ENCODE data around the gene ABL1. TPM values are rescaled to one million over a fixed set of nuclear protein-coding genes. Genes with fewer than 3 reads are reported as not detected.
"Not testable (repeated sequence)": the region's sequence is repeated elsewhere in the genome, so short reads cannot be mapped to it uniquely, and the experiment has no call there.

The ABL1 gene
- total RNA-seq, 2 experiments from 2014 or later: 30.2 to 33.0 TPM

DNA sequence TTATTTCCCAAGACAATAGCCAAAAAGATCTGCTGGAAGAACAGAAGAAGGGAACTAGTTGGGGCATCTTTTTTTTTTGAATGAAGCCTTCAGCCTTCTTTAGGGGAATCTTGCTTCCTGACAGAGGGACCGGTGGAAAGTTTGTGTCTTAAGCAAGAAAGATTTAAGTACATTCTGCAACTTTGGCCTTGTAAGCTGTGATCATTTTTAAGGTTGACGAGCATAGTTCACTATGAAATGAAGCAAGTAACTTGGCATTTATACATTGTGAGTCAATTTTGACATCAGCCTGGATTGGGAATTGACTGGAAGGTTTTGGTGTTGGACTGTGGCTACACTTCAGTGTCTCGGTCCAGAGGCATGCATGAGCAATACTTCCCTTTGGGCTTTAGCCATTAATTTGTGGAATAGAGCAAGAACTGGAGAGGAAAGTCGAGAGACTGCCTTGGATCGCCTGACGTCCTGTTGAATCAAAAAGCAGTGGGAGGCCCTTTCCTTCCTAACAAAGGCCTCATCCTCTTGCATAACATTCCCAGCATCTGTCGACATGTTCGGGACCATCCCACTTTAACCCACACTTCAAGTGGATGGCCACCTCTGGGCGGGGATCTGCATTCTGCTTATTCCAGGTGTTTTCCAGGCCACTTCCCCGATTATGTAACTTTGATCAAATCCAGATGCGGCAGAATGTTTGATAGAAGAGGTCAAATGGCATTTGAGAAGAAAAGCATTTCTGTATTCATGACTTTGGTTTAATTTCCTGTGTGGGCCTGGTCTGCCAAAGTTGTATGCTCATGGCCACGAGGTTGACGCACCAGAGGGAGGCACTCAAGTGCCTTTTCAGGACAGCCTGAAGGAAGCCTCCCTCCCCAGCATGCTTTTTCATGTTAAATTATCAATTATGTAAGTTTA lies 12.5 kb downstream of the ABL1 start:
- CTCF ChIA-PET: interaction anchor here (0.7 to 1.6 kb wide), 3 partner anchors 11 to 19 kb away, joined by 3 read pairs; no protein-coding TSS in a partner anchor
- POLR2A ChIA-PET: no interaction called here
- ATAC-seq (no peak), DNase-seq (no peak)
- TF ChIP-seq CTCF (IDR thresholded peaks at IDR 0.05): no peak
- no peak overlapping the region for H3K27ac Mint-ChIP-seq
- intact Hi-C loops (cut with micrococcal nuclease): no loop called here
- H3K9me3 Mint-ChIP-seq: no peaks in the 10 kb centered on the region
- H3K4me3 Mint-ChIP-seq: no peak overlapping the region
- H3K36me3 Mint-ChIP-seq (ENCODE audit: low read depth): no peaks in the 10 kb centered on the region
- peaks cover 13% of the 10 kb centered on the region for H3K4me1 Mint-ChIP-seq (ENCODE audit: low read depth)
- H3K27me3 Mint-ChIP-seq: no peaks in the 10 kb centered on the region

GRCh38 chr9:130848514-130848913 lies 13.5 kb downstream of the ABL1 start:
- H3K4me3 Mint-ChIP-seq; POLR2A ChIA-PET; ATAC-seq; intact Hi-C loops (cut with micrococcal nuclease); DNase-seq; H3K27me3 Mint-ChIP-seq; H3K36me3 Mint-ChIP-seq (ENCODE audit: low read depth); H3K27ac Mint-ChIP-seq; H3K9me3 Mint-ChIP-seq: not testable (repeated sequence)
- CTCF ChIA-PET: interaction anchor here (0.7 kb wide), 1 partner anchor 12 kb away, joined by 3 read pairs; no protein-coding TSS in a partner anchor
- H3K4me1 Mint-ChIP-seq (ENCODE audit: low read depth): peaks cover 10% of the 10 kb centered on the region

DNA sequence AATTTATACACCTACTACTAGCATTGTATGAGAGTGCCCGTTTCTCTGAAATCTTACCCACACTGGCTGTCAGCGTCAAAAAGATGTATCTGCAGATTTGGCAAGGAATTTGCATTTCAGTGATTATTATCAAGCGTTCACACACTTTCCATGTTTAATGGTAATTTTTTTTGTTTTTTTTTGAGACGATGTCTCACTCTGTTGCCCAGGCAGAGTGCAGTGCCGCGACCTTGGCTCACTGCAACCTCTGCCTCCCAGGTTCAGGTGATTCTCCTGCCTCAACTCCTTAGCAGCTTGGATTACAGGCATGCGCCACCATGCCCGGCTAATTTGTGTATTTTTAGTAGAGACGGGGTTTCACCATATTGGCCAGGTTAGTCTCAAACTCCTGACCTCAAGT lies 14.3 kb downstream of the ABL1 start:
- no peaks in the 10 kb centered on the region for H3K9me3 Mint-ChIP-seq
- no peak overlapping the region for H3K4me3 Mint-ChIP-seq
- DNase-seq: no peak
- no peak for ATAC-seq
- intact Hi-C loops (cut with micrococcal nuclease): no loop called here
- ChIA-PET POLR2A (no interaction called here), CTCF (interaction anchor here (0.6 kb wide), 1 partner anchor 1639 kb away, joined by 3 read pairs; no protein-coding TSS in a partner anchor)
- H3K27ac Mint-ChIP-seq: no peak overlapping the region
- H3K27me3 Mint-ChIP-seq: no peaks in the 10 kb centered on the region
- no peaks in the 10 kb centered on the region for H3K36me3 Mint-ChIP-seq (ENCODE audit: low read depth)
- H3K4me1 Mint-ChIP-seq (ENCODE audit: low read depth): peaks cover 4% of the 10 kb centered on the region
- no peak for TF ChIP-seq CTCF (IDR thresholded peaks at IDR 0.05)

GRCh38 chr9:130852801-130853200 lies 17.7 kb downstream of the ABL1 start:
- ATAC-seq: no peak
- no peaks in the 10 kb centered on the region for H3K27me3 Mint-ChIP-seq

GRCh38 chr9:130854092-130854491 lies 19.0 kb downstream of the ABL1 start:
- no peak for DNase-seq
- Mint-ChIP-seq H3K27me3 (no peaks in the 10 kb centered on the region), H3K27ac (no peak overlapping the region), H3K4me3 (no peak overlapping the region), H3K4me1 (ENCODE audit: low read depth) (peaks cover 4% of the 10 kb centered on the region), H3K9me3 (no peaks in the 10 kb centered on the region), H3K36me3 (ENCODE audit: low read depth) (peaks cover 6% of the 10 kb centered on the region)
- CTCF ChIA-PET: interaction anchor here (1.3 to 2.7 kb wide), 5 partner anchors 12 to 192 kb away, joined by 4 to 10 read pairs (median 4); no protein-coding TSS in a partner anchor
- intact Hi-C loops (cut with micrococcal nuclease): no loop called here
- ATAC-seq: no peak
- no peak for TF ChIP-seq CTCF (IDR thresholded peaks at IDR 0.05)
- POLR2A ChIA-PET: no interaction called here

More at GRCh38 chr9:130852801-130853200, 17.7 kb downstream of the ABL1 start:
- H3K36me3 Mint-ChIP-seq (ENCODE audit: low read depth): peaks cover 6% of the 10 kb centered on the region
- H3K4me1 Mint-ChIP-seq (ENCODE audit: low read depth): peaks cover 4% of the 10 kb centered on the region
- H3K27ac Mint-ChIP-seq: no peak overlapping the region
- ChIA-PET CTCF (interaction anchor here (1.2 to 2.7 kb wide), 3 partner anchors 13 to 194 kb away, joined by 3 to 10 read pairs (median 6); no protein-coding TSS in a partner anchor), POLR2A (no interaction called here)
- intact Hi-C loops (cut with micrococcal nuclease): no loop called here
- no peak overlapping the region for H3K4me3 Mint-ChIP-seq
- DNase-seq: no peak
- no peak for TF ChIP-seq CTCF (IDR thresholded peaks at IDR 0.05)
- H3K9me3 Mint-ChIP-seq: no peaks in the 10 kb centered on the region

Measured in activated CD8-positive, alpha-beta T cell treated with anti-CD3 and anti-CD28 coated beads for 36 hours (primary cell).